WTC11 (cell line): ENCODE measurements around the gene LDLR.

Source experiments
- GRHL2 ChIP-seq: fragments of 250-450 bp; sonication (Bioruptor Pico); IDR thresholded peaks from 2 replicates; pipeline ENCODE4 v1.8.0; 2022; ENCODE audit warnings: mild to moderate bottlenecking, moderate library complexity; ENCODE audit not compliant: insufficient replicate concordance, severe bottlenecking
- KAT7 ChIP-seq: sonication (generic); formaldehyde crosslinking; IDR thresholded peaks from 2 replicates; pipeline ENCODE4 v1.8.1; 2023; ENCODE audit warnings: missing genetic modification reagents, mild to moderate bottlenecking, borderline replicate concordance
- ZBTB21 ChIP-seq: sonication (generic); formaldehyde crosslinking; IDR thresholded peaks from 2 replicates; pipeline ENCODE4 v1.8.1; 2023; ENCODE audit warnings: mild to moderate bottlenecking, missing genetic modification reagents, borderline replicate concordance
- ZNF121 ChIP-seq: sonication (generic); formaldehyde crosslinking; IDR thresholded peaks from 2 replicates; pipeline ENCODE4 v1.8.0; 2023; ENCODE audit warnings: missing genetic modification reagents
- TF ChIP-seq, protein P1 (sequence below): fragments of 200-600 bp; IDR thresholded peaks from 2 replicates; pipeline ENCODE4 v1.8.0; 2022; ENCODE audit warnings: antibody characterized with exemption
- TF ChIP-seq, protein P2 (sequence below): fragments of 250-450 bp; sonication (Bioruptor Pico); IDR thresholded peaks from 2 replicates; pipeline ENCODE4 v1.9.0; 2021; ENCODE audit warnings: moderate library complexity, mild to moderate bottlenecking, inconsistent platforms, borderline replicate concordance
- TF ChIP-seq, protein P3 (sequence below): sonication (generic); formaldehyde crosslinking; IDR thresholded peaks from 2 replicates; pipeline ENCODE4 v1.8.0; 2022; ENCODE audit warnings: mild to moderate bottlenecking, missing genetic modification reagents
- TF ChIP-seq, protein P4 (sequence below): sonication (generic); formaldehyde crosslinking; conservative IDR thresholded peaks from 2 replicates; pipeline ENCODE4 v1.8.1; 2023; ENCODE audit warnings: mild to moderate bottlenecking, low read depth, missing genetic modification reagents, moderate library complexity
- TF ChIP-seq, protein P5 (sequence below): sonication (generic); formaldehyde crosslinking; IDR thresholded peaks from 2 replicates; pipeline ENCODE4 v1.8.1; 2023; ENCODE audit warnings: mild to moderate bottlenecking, moderate library complexity, missing genetic modification reagents

DNA sequence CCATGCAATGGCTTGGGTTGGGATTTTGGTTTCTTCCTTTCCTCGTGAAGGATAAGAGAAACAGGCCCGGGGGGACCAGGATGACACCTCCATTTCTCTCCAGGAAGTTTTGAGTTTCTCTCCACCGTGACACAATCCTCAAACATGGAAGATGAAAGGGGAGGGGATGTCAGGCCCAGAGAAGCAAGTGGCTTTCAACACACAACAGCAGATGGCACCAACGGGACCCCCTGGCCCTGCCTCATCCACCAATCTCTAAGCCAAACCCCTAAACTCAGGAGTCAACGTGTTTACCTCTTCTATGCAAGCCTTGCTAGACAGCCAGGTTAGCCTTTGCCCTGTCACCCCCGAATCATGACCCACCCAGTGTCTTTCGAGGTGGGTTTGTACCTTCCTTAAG, 42.2 kb downstream of the LDLR start:
- TF ChIP-seq KAT7 (no peak), ZBTB21 (CRISPR knock-in tag) (no peak), ZNF121 (CRISPR knock-in tag) (no peak), GRHL2 (no peak)
- TF ChIP-seq, protein P1, sequence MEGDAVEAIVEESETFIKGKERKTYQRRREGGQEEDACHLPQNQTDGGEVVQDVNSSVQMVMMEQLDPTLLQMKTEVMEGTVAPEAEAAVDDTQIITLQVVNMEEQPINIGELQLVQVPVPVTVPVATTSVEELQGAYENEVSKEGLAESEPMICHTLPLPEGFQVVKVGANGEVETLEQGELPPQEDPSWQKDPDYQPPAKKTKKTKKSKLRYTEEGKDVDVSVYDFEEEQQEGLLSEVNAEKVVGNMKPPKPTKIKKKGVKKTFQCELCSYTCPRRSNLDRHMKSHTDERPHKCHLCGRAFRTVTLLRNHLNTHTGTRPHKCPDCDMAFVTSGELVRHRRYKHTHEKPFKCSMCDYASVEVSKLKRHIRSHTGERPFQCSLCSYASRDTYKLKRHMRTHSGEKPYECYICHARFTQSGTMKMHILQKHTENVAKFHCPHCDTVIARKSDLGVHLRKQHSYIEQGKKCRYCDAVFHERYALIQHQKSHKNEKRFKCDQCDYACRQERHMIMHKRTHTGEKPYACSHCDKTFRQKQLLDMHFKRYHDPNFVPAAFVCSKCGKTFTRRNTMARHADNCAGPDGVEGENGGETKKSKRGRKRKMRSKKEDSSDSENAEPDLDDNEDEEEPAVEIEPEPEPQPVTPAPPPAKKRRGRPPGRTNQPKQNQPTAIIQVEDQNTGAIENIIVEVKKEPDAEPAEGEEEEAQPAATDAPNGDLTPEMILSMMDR = no peak
- TF ChIP-seq, protein P2, sequence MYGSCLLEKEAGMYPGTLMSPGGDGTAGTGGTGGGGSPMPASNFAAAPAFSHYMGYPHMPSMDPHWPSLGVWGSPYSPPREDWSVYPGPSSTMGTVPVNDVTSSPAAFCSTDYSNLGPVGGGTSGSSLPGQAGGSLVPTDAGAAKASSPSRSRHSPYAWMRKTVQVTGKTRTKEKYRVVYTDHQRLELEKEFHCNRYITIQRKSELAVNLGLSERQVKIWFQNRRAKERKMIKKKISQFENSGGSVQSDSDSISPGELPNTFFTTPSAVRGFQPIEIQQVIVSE (CRISPR knock-in tag) = no peak
- TF ChIP-seq, protein P3, sequence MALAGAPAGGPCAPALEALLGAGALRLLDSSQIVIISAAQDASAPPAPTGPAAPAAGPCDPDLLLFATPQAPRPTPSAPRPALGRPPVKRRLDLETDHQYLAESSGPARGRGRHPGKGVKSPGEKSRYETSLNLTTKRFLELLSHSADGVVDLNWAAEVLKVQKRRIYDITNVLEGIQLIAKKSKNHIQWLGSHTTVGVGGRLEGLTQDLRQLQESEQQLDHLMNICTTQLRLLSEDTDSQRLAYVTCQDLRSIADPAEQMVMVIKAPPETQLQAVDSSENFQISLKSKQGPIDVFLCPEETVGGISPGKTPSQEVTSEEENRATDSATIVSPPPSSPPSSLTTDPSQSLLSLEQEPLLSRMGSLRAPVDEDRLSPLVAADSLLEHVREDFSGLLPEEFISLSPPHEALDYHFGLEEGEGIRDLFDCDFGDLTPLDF (CRISPR knock-in tag) = no peak
- TF ChIP-seq, protein P4, sequence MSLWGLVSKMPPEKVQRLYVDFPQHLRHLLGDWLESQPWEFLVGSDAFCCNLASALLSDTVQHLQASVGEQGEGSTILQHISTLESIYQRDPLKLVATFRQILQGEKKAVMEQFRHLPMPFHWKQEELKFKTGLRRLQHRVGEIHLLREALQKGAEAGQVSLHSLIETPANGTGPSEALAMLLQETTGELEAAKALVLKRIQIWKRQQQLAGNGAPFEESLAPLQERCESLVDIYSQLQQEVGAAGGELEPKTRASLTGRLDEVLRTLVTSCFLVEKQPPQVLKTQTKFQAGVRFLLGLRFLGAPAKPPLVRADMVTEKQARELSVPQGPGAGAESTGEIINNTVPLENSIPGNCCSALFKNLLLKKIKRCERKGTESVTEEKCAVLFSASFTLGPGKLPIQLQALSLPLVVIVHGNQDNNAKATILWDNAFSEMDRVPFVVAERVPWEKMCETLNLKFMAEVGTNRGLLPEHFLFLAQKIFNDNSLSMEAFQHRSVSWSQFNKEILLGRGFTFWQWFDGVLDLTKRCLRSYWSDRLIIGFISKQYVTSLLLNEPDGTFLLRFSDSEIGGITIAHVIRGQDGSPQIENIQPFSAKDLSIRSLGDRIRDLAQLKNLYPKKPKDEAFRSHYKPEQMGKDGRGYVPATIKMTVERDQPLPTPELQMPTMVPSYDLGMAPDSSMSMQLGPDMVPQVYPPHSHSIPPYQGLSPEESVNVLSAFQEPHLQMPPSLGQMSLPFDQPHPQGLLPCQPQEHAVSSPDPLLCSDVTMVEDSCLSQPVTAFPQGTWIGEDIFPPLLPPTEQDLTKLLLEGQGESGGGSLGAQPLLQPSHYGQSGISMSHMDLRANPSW = no peak
- TF ChIP-seq, protein P5, sequence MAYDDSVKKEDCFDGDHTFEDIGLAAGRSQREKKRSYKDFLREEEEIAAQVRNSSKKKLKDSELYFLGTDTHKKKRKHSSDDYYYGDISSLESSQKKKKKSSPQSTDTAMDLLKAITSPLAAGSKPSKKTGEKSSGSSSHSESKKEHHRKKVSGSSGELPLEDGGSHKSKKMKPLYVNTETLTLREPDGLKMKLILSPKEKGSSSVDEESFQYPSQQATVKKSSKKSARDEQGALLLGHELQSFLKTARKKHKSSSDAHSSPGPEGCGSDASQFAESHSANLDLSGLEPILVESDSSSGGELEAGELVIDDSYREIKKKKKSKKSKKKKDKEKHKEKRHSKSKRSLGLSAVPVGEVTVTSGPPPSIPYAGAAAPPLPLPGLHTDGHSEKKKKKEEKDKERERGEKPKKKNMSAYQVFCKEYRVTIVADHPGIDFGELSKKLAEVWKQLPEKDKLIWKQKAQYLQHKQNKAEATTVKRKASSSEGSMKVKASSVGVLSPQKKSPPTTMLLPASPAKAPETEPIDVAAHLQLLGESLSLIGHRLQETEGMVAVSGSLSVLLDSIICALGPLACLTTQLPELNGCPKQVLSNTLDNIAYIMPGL = no peak
